Stimulated activated CD4-positive, alpha-beta T cell treated with anti-CD3 and anti-CD28 coated beads, TNF-alpha, amount 100 ng/mL, for 4 hours (primary cell): ENCODE results near the gene ACER3.
"Not testable (repeated sequence)": the region's sequence is repeated elsewhere in the genome, so short reads cannot be mapped to it uniquely, and the experiment has no call there.

Source experiments
- DNase-seq, 3 experiments: peaks; one replicate each; pipeline ENCODE4 v3.0.0-alpha.2; 2020; ENCODE audit warnings: low read depth in 3 of 3

The ACER3 gene

GRCh38 chr11:76836613-76837291 lies 24.0 kb upstream of the ACER3 start:
- no peak for DNase-seq

GRCh38 chr11:76837696-76838677 lies 22.7 kb upstream of the ACER3 start:
- no peak for DNase-seq

- DNase-seq, result no peak
Measured at GRCh38 chr11:76838678-76839068, 22.0 kb upstream of the ACER3 start.

GRCh38 chr11:76839311-76839710 lies 21.4 kb upstream of the ACER3 start:
- DNase-seq, result no peak

GRCh38 chr11:76841923-76842452 lies 18.7 kb upstream of the ACER3 start:
- DNase-seq, result no peak

GRCh38 chr11:76843907-76844306 lies 16.8 kb upstream of the ACER3 start:
- DNase-seq, result no peak

GRCh38 chr11:76844511-76844910 lies 16.2 kb upstream of the ACER3 start:
- DNase-seq, result no peak

- DNase-seq, result no peak
Measured at GRCh38 chr11:76845069-76845468, 15.6 kb upstream of the ACER3 start.

- DNase-seq, result no peak
Measured at GRCh38 chr11:76846441-76846840, 14.3 kb upstream of the ACER3 start.

- DNase-seq, result no peak
Measured at GRCh38 chr11:76849376-76849775, 11.3 kb upstream of the ACER3 start.

GRCh38 chr11:76850130-76850529 lies 10.6 kb upstream of the ACER3 start:
- no peak for DNase-seq

GRCh38 chr11:76850815-76851214 lies 9.9 kb upstream of the ACER3 start:
- no peak for DNase-seq

GRCh38 chr11:76854709-76855108 lies 6.0 kb upstream of the ACER3 start:
- DNase-seq, result no peak

GRCh38 chr11:76855670-76856069 lies 5.0 kb upstream of the ACER3 start:
- DNase-seq, result not testable (repeated sequence)

GRCh38 chr11:76856106-76856505 lies 4.6 kb upstream of the ACER3 start:
- no peak for DNase-seq

- no peak for DNase-seq
Measured at GRCh38 chr11:76856571-76856970, 4.1 kb upstream of the ACER3 start.

GRCh38 chr11:76857781-76858410 lies 2.8 kb upstream of the ACER3 start:
- no peak for DNase-seq

GRCh38 chr11:76859708-76860227 lies 950 bp upstream of the ACER3 start:
- DNase-seq, result no peak

GRCh38 chr11:76861490-76861953 lies 804 bp downstream of the ACER3 start:
- no peak for DNase-seq

- DNase-seq, result not testable (repeated sequence)
Measured at GRCh38 chr11:76862794-76863193, 2.1 kb downstream of the ACER3 start.

GRCh38 chr11:76863196-76863777 lies 2.6 kb downstream of the ACER3 start:
- no peak for DNase-seq
